ENCODE measurements around the gene CAMTA1. TPM values are rescaled to one million over a fixed set of nuclear protein-coding genes. Genes with fewer than 3 reads are reported as not detected.

CAMTA1 gene
- polyA plus RNA-seq, 1 of the 3 experiments (the other 2 are of a cell fraction): 63.1 TPM

GRCh38 chr1:7116001-7116400 is 330.7 kb downstream of the CAMTA1 start (continued):
- TF ChIP-seq REST (IDR thresholded peaks at IDR 0.05; ENCODE audit: low read depth, low read length): no peak
- TF ChIP-seq GATA2 (CRISPR knock-in tag; IDR thresholded peaks at IDR 0.05): no peak

- Histone ChIP-seq H3K9me2 (no peaks in the 10 kb centered on the region), H3K27ac (ENCODE audit: low read depth in 2 of 2, low read length in 1 of 2) (peak overlapping the region in 1 of 2 experiments; percentile 82; a peak in 2 of 4 replicates), H3F3A (replicated peaks; ENCODE audit: insufficient read depth) (peaks cover 10% of the 10 kb centered on the region), H3K9me3 (no peaks in the 10 kb centered on the region), H3K4me2 (peak overlapping the region; percentile 50; the same call in 1 of the 2 replicates), H3K36me3 (replicated peaks in 1 of 2; ENCODE audit: control insufficient read depth in 1 of 2, insufficient read depth in 2 of 2, low read length in 1 of 2) (no peaks in the 10 kb centered on the region), H3K9ac (peak overlapping the region; percentile 51; the same call in 1 of the 2 replicates), H3K27me3 (ENCODE audit: insufficient read depth) (no peaks in the 10 kb centered on the region), H2AFZ (ENCODE audit: low read depth) (0 out of 2 replicates have a peak overlapping the region, but pooled peaks have one; percentile 70), H3K4me1 (ENCODE audit: control insufficient read depth in 1 of 2, insufficient read depth in 2 of 2, low read depth in 1 of 2, low read length in 1 of 2) (peaks cover 0 to 13% of the 10 kb centered on the region in 2 experiments; a peak in 1 of 4 replicates), H4K20me1 (ENCODE audit: insufficient read depth) (no peaks in the 10 kb centered on the region), H3K4me3 (ENCODE audit: low read depth in 2 of 2, low read length in 1 of 2) (peak overlapping the region in 1 of 2 experiments; percentile 39; a peak in 1 of 4 replicates), H3K79me2 (ENCODE audit: insufficient read depth) (no peaks in the 10 kb centered on the region)
- WGBS (ENCODE audit: low lambda C conversion rate): 37% methylated on average over 13 of the region's 13 CpGs
- ChIA-PET POLR2A (no interaction called here), CTCF (interaction anchor here (1.6 kb wide), 1 partner anchor 75 kb away, joined by 5 read pairs; no protein-coding TSS in a partner anchor)
- DNase-seq: no peak
- no peak for TF ChIP-seq REST (IDR thresholded peaks at IDR 0.05; ENCODE audit: low read depth, low read length)
- no peak for TF ChIP-seq NRF1 (IDR thresholded peaks at IDR 0.05; ENCODE audit: low read depth, low read length)
- TF ChIP-seq, protein P1, sequence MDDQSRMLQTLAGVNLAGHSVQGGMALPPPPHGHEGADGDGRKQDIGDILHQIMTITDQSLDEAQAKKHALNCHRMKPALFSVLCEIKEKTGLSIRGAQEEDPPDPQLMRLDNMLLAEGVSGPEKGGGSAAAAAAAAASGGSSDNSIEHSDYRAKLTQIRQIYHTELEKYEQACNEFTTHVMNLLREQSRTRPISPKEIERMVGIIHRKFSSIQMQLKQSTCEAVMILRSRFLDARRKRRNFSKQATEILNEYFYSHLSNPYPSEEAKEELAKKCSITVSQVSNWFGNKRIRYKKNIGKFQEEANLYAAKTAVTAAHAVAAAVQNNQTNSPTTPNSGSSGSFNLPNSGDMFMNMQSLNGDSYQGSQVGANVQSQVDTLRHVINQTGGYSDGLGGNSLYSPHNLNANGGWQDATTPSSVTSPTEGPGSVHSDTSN (IDR thresholded peaks at IDR 0.05): peak; percentile 70
- TF ChIP-seq EP300 (IDR thresholded peaks at IDR 0.05; ENCODE audit: borderline replicate concordance in 1 of 2, low read depth in 1 of 2, low read length in 1 of 2): peak in 1 of 2 experiments; percentile 36; a peak in 1 of 4 replicates
- no peak for TF ChIP-seq RAD21 (IDR thresholded peaks at IDR 0.05; ENCODE audit: low read length)
- TF ChIP-seq TEAD4 (IDR thresholded peaks at IDR 0.05; ENCODE audit: borderline replicate concordance, insufficient read depth): no peak
- TF ChIP-seq, protein P2, sequence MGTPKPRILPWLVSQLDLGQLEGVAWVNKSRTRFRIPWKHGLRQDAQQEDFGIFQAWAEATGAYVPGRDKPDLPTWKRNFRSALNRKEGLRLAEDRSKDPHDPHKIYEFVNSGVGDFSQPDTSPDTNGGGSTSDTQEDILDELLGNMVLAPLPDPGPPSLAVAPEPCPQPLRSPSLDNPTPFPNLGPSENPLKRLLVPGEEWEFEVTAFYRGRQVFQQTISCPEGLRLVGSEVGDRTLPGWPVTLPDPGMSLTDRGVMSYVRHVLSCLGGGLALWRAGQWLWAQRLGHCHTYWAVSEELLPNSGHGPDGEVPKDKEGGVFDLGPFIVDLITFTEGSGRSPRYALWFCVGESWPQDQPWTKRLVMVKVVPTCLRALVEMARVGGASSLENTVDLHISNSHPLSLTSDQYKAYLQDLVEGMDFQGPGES (IDR thresholded peaks at IDR 0.05; ENCODE audit: low read depth, low read length): no peak
- peak; percentile 44 for TF ChIP-seq CTCF (IDR thresholded peaks at IDR 0.05)
- peak; percentile 20; the same call in 1 of the 2 replicates for TF ChIP-seq TCF12 (IDR thresholded peaks at IDR 0.05)
- no peak for TF ChIP-seq RXRA (IDR thresholded peaks at IDR 0.05; ENCODE audit: borderline replicate concordance, low read depth)
- no peak for TF ChIP-seq EZH2phosphoT487 (IDR thresholded peaks at IDR 0.05; ENCODE audit: borderline replicate concordance, low read depth)
- TF ChIP-seq JUND (IDR thresholded peaks at IDR 0.05): peak; percentile 11; the same call in 1 of the 2 replicates
- TF ChIP-seq NFIC (IDR thresholded peaks at IDR 0.05; ENCODE audit: borderline replicate concordance): no peak
- TF ChIP-seq, protein P3, sequence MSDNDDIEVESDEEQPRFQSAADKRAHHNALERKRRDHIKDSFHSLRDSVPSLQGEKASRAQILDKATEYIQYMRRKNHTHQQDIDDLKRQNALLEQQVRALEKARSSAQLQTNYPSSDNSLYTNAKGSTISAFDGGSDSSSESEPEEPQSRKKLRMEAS (IDR thresholded peaks at IDR 0.05; ENCODE audit: low read depth): peak; percentile 24; the same call in 1 of the 2 replicates
- no peak for TF ChIP-seq FOXJ3 (CRISPR knock-in tag; IDR thresholded peaks at IDR 0.05)
- no peak for TF ChIP-seq FOXM1 (IDR thresholded peaks at IDR 0.05; ENCODE audit: low read depth)
These were observed 332.4 kb downstream of the CAMTA1 start for GRCh38 chr1:7117399-7118281.
